H1 (cell line): ENCODE data around the gene ASPG. TPM values are rescaled to one million over a fixed set of nuclear protein-coding genes. Genes with fewer than 3 reads are reported as not detected.

Experiments
- CTCF ChIA-PET: fragments of 300-600 bp; sonication (Branson Sonifier 250); formaldehyde crosslinking; loops from one replicate; lab custom pipeline; 2021; ENCODE audit not compliant: partially characterized antibody; lab: Charles Lee
- POLR2A ChIA-PET: fragments of 300-600 bp; sonication (Branson Sonifier 250); formaldehyde crosslinking; loops from one replicate; lab custom pipeline; 2021; ENCODE audit warnings: inconsistent platforms; ENCODE audit not compliant: partially characterized antibody; lab: Charles Lee
- DNase-seq, 2 experiments: peaks; one replicate each; pipeline versions ENCODE4 v3.0.0 to v3.0.0-alpha.2; 2010 to 2022; ENCODE audit warnings: low spot score in 2 of 2, low read depth in 1 of 2, mixed read lengths in 1 of 2
- FAIRE-seq: peaks from 2 replicates; lab custom pipeline; 2011; peaks lifted over from hg19 to GRCh38; lab: Jason Lieb, UNC
- H2AFZ ChIP-seq: 2 replicates; pipeline ENCODE4 v1.8.1; 2012; ENCODE audit warnings: low read length, inconsistent platforms
- H2AK5ac ChIP-seq: 2 replicates; pipeline ENCODE4 v1.6.1; 2013; ENCODE audit warnings: low read depth, low read length
- H2BK120ac ChIP-seq: replicated peaks from 2 replicates; pipeline ENCODE3; 2013; ENCODE audit warnings: low read depth, low read length, inconsistent platforms
- H2BK12ac ChIP-seq: 2 replicates; pipeline ENCODE4 v1.6.1; 2013; ENCODE audit warnings: low read depth, low read length
- H2BK15ac ChIP-seq: 2 replicates; pipeline ENCODE4 v1.6.1; 2013; ENCODE audit warnings: low read length
- H2BK20ac ChIP-seq: 2 replicates; pipeline ENCODE4 v1.6.1; 2013; ENCODE audit warnings: low read length
- H2BK5ac ChIP-seq: 2 replicates; pipeline ENCODE4 v1.6.1; 2013; ENCODE audit warnings: low read depth, low read length
- H3K14ac ChIP-seq: 2 replicates; pipeline ENCODE4 v1.6.1; 2013; ENCODE audit warnings: inconsistent platforms; ENCODE audit not compliant: insufficient read length
- H3K18ac ChIP-seq: 2 replicates; pipeline ENCODE4 v1.6.1; 2013; ENCODE audit warnings: low read length; ENCODE audit errors: extremely low read depth
- H3K23ac ChIP-seq: 2 replicates; pipeline ENCODE4 v1.6.1; 2013; ENCODE audit warnings: inconsistent platforms; ENCODE audit not compliant: insufficient read length
- H3K23me2 ChIP-seq: 2 replicates; pipeline ENCODE4 v1.6.1; 2013; ENCODE audit warnings: low read depth, low read length
- H3K27ac ChIP-seq: 2 replicates; pipeline ENCODE4 v1.6.1; 2011; ENCODE audit warnings: low read depth, low read length, inconsistent platforms
- H3K27me3 ChIP-seq, 4 experiments: replicated peaks in 1 of 4; 1 replicate in 1 of 4; 2 replicates in 3 of 4; pipeline versions ENCODE4 v1.6.1 to v1.8.1; 2011 to 2013; ENCODE audit warnings: low read length in 3 of 4, mild to moderate bottlenecking in 3 of 4, inconsistent platforms in 2 of 4, mixed read lengths in 2 of 4, moderate library complexity in 1 of 4; ENCODE audit not compliant: control insufficient read depth in 3 of 4, insufficient read depth in 3 of 4; ENCODE audit errors: extremely low read depth in 1 of 4
- H3K36me3 ChIP-seq, 4 experiments: 2 replicates each; pipeline versions ENCODE4 v1.6.1 to v1.8.1; 2011 to 2013; ENCODE audit warnings: mild to moderate bottlenecking in 4 of 4, low read length in 3 of 4, moderate library complexity in 2 of 4, control low read depth in 1 of 4, inconsistent platforms in 1 of 4; ENCODE audit not compliant: insufficient read depth in 4 of 4, control insufficient read depth in 2 of 4
- H3K4ac ChIP-seq: replicated peaks from 2 replicates; pipeline ENCODE3; 2013; ENCODE audit warnings: low read length, low read depth, mixed read lengths, inconsistent platforms; ENCODE audit not compliant: insufficient read length
- H3K4me1 ChIP-seq, 4 experiments: replicated peaks in 1 of 4; 1 replicate in 1 of 4; 2 replicates in 3 of 4; pipeline versions ENCODE4 v1.6.1 to v1.8.1; 2011 to 2013; ENCODE audit warnings: low read length in 3 of 4, inconsistent platforms in 2 of 4, mixed read lengths in 1 of 4; ENCODE audit not compliant: insufficient read depth in 4 of 4, control insufficient read depth in 3 of 4
- H3K4me2 ChIP-seq, 2 experiments: 2 replicates each; pipeline versions ENCODE4 v1.6.1 to v1.8.1; 2011 to 2013; ENCODE audit warnings: low read depth in 2 of 2, low read length in 2 of 2, control low read depth in 1 of 2, inconsistent platforms in 1 of 2, mild to moderate bottlenecking in 1 of 2; ENCODE audit not compliant: insufficient read depth in 1 of 2
- H3K4me3 ChIP-seq, 4 experiments: fragments of 200-600, 300-600 bp in 1 of 4; sonication (generic), shearing (Covaris generic), sonication (Bioruptor Twin) in 1 of 4; 2 replicates each; pipeline versions ENCODE4 v1.5.1 to v1.8.1; 2011 to 2016; ENCODE audit warnings: low read length in 4 of 4, low read depth in 3 of 4, control low read depth in 2 of 4, inconsistent platforms in 2 of 4, mild to moderate bottlenecking in 2 of 4, mixed read lengths in 1 of 4, moderate library complexity in 1 of 4; ENCODE audit not compliant: insufficient read depth in 2 of 4; ENCODE audit errors: extremely low read depth in 1 of 4
- H3K56ac ChIP-seq: replicated peaks from 2 replicates; pipeline ENCODE3; 2013; ENCODE audit warnings: low read depth, mild to moderate bottlenecking, mixed read lengths, low read length, inconsistent platforms; ENCODE audit not compliant: insufficient read length
- H3K79me1 ChIP-seq: 2 replicates; pipeline ENCODE4 v1.6.1; 2013; ENCODE audit warnings: low read depth, low read length, control low read depth
- H3K79me2 ChIP-seq, 2 experiments: 2 replicates each; pipeline versions ENCODE4 v1.6.1 to v1.8.1; 2012 to 2013; ENCODE audit warnings: low read length in 2 of 2, mild to moderate bottlenecking in 2 of 2, inconsistent platforms in 1 of 2; ENCODE audit not compliant: insufficient read depth in 2 of 2, control insufficient read depth in 1 of 2
- H3K9ac ChIP-seq, 4 experiments: replicated peaks in 1 of 4; 1 replicate in 1 of 4; 2 replicates in 3 of 4; pipeline versions ENCODE4 v1.6.1 to v1.8.1; 2011 to 2013; ENCODE audit warnings: low read depth in 3 of 4, low read length in 3 of 4, control low read depth in 2 of 4, mild to moderate bottlenecking in 2 of 4, moderate library complexity in 2 of 4, inconsistent platforms in 1 of 4; ENCODE audit errors: extremely low read depth in 1 of 4
- H3K9me3 ChIP-seq, 2 experiments: 2 replicates each; pipeline versions ENCODE4 v1.6.1 to v1.8.1; 2012 to 2013; ENCODE audit warnings: mild to moderate bottlenecking in 2 of 2, moderate library complexity in 2 of 2, control low read depth in 1 of 2, inconsistent platforms in 1 of 2, low read depth in 1 of 2, low read length in 1 of 2, mixed read lengths in 1 of 2; ENCODE audit not compliant: insufficient read depth in 2 of 2
- H4K20me1 ChIP-seq, 2 experiments: replicated peaks in 1 of 2; 2 replicates each; pipeline versions ENCODE3 to v1.8.1; 2011 to 2013; ENCODE audit warnings: inconsistent platforms in 2 of 2, low read length in 2 of 2, mild to moderate bottlenecking in 1 of 2; ENCODE audit not compliant: insufficient read depth in 2 of 2, control insufficient read depth in 1 of 2
- H4K5ac ChIP-seq: 2 replicates; pipeline ENCODE4 v1.6.1; 2013; ENCODE audit warnings: low read length, low read depth, mixed read lengths, inconsistent platforms; ENCODE audit not compliant: insufficient read length
- H4K8ac ChIP-seq: 2 replicates; pipeline ENCODE4 v1.8.0; 2013; ENCODE audit warnings: mild to moderate bottlenecking, moderate library complexity, low read length, inconsistent platforms; ENCODE audit not compliant: insufficient read depth; ENCODE audit errors: extremely low read depth
- H4K91ac ChIP-seq: replicated peaks from 2 replicates; pipeline ENCODE3; 2013; ENCODE audit warnings: low read length, mixed read lengths, inconsistent platforms; ENCODE audit not compliant: insufficient read length
- EZH2 ChIP-seq: fragments of 200-600 bp; sonication (generic); IDR thresholded peaks from 2 replicates; pipeline ENCODE4 v1.7.1; 2012; ENCODE audit warnings: low read depth, mild to moderate bottlenecking, moderate library complexity, low read length, inconsistent platforms; ENCODE audit not compliant: severe bottlenecking
- JUND ChIP-seq: IDR thresholded peaks from 2 replicates; pipeline ENCODE4 v1.6.1; 2011; ENCODE audit warnings: mild to moderate bottlenecking, improper control_type of control experiment, low read length
- NANOG ChIP-seq: IDR thresholded peaks from 2 replicates; pipeline ENCODE4 v1.6.1; 2011; ENCODE audit warnings: low read length, low read depth, mild to moderate bottlenecking, inconsistent platforms; ENCODE audit not compliant: insufficient read depth, poor library complexity, severe bottlenecking
- PHF8 ChIP-seq: fragments of 200-600 bp; sonication (generic); conservative IDR thresholded peaks from 2 replicates; pipeline ENCODE4 v1.7.1; 2012; ENCODE audit warnings: low read depth, mild to moderate bottlenecking, inconsistent platforms, low read length, moderate library complexity
- SP4 ChIP-seq: IDR thresholded peaks from 2 replicates; pipeline ENCODE4 v1.6.1; 2012; ENCODE audit warnings: low read length, inconsistent platforms
- SUZ12 ChIP-seq: fragments of 200-600 bp; sonication (generic); IDR thresholded peaks from 2 replicates; pipeline ENCODE4 v1.6.1; 2012; ENCODE audit warnings: mild to moderate bottlenecking, inconsistent platforms, low read length, moderate library complexity, mixed read lengths
- WGBS, 2 experiments: shearing (Covaris generic) in 1 of 2; methylation state at CpG; one replicate each; pipeline versions ENCODE4 v1.1.6 to v1.1.7; 2013 to 2015; ENCODE audit warnings: low lambda C conversion rate in 2 of 2, mixed read lengths in 2 of 2, inconsistent platforms in 1 of 2, low coverage in 1 of 2, missing lambda C conversion rate in 1 of 2; ENCODE audit not compliant: insufficient replicate concordance in 2 of 2, insufficient coverage in 1 of 2, insufficient read length in 1 of 2; ENCODE audit errors: extremely low coverage in 1 of 2, missing lambda C conversion rate in 1 of 2; 5-methylcytosine and 5-hydroxymethylcytosine counted together
- polyA plus RNA-seq, 7 experiments: library from polyadenylated mRNA; depleted of rRNA in 3 of 7; stranded (reverse) in 5 of 7; unstranded in 2 of 7; fragments of >200 nt in 5 of 7; fragments of 200-250 nt in 2 of 7; gene quantifications; 1 replicate in 5 of 7; 2 replicates in 1 of 7; 4 replicates in 1 of 7; pipeline versions ENCODE4 v1.2.1 to v1.2.3, GENCODE V29; 2011 to 2013; ENCODE audit warnings: missing spikeins in 2 of 7, mixed read lengths in 2 of 7
- total RNA-seq: library from RNA; stranded (reverse); fragmentation: NEBNext Ultra II Directional; extraction: Animal tissue kit (Norgen Biotek cat#: 25700); gene quantifications from 2 replicates; pipeline ENCODE4 v1.2.1, GENCODE V29; 2021
- TF ChIP-seq, protein P1 (sequence below): IDR thresholded peaks from 2 replicates; pipeline ENCODE4 v1.6.1; 2012; ENCODE audit warnings: low read length, inconsistent platforms

Gene ASPG
- total and polyA plus RNA-seq, 2 of the 8 experiments (the other 6 are each of a cell fraction or from before 2014, with no cell fraction given), result 0.34 to 0.59 TPM

GRCh38 chr14:104138718-104139459 is 53.4 kb downstream of the ASPG start:
- H3K9ac ChIP-seq, result peak overlapping the region in 2 of 4 experiments; percentile 25 to 50; a peak in 2 of 7 replicates
- peaks cover 31% of the 10 kb centered on the region for H3K23me2 ChIP-seq
- H3K27me3 ChIP-seq, result peaks cover 21 to 35% (median 27%) of the 10 kb centered on the region in 4 experiments
- peak overlapping the region; percentile 6 for H2BK120ac ChIP-seq
- H3K14ac ChIP-seq, result no peak overlapping the region
- H3K4me2 ChIP-seq, result peak overlapping the region; percentile 83 to 88
- no peak overlapping the region for H2BK5ac ChIP-seq
- H2BK15ac ChIP-seq, result no peak overlapping the region
- no peaks in the 10 kb centered on the region for H3K9me3 ChIP-seq
- no peaks in the 10 kb centered on the region; a peak in 2 of 8 replicates for H3K36me3 ChIP-seq
- H3K4me3 ChIP-seq, result peak overlapping the region; percentile 61 to 88 (median 64)
- no peak overlapping the region for H4K5ac ChIP-seq
- CTCF ChIA-PET, result interaction anchor here (0.6 to 2.2 kb wide), 7 partner anchors 9 to 1252 kb away, joined by 3 to 8 read pairs (median 4); no protein-coding TSS in a partner anchor
- no peak overlapping the region for H2BK20ac ChIP-seq
- peak overlapping the region; percentile 60; the same call in 1 of the 2 replicates for H2BK12ac ChIP-seq
- FAIRE-seq (no peak), DNase-seq (peak in 1 of 2 experiments; percentile 69)
- H4K20me1 ChIP-seq, result peaks cover 16 to 29% of the 10 kb centered on the region in 2 experiments
- 3% methylated on average over 40 of the region's 73 CpGs; no CpG with 5 or more reads in 1 of the 2 experiments for WGBS, 2 experiments
- peak overlapping the region; percentile 19; the same call in 1 of the 2 replicates for H3K18ac ChIP-seq
- H3K56ac ChIP-seq, result peak overlapping the region; percentile 9
- peaks cover 0 to 44% (median 31%) of the 10 kb centered on the region in 4 experiments; a peak in 6 of 7 replicates for H3K4me1 ChIP-seq
- peaks cover 15 to 48% of the 10 kb centered on the region in 2 experiments; a peak in 3 of 4 replicates for H3K79me2 ChIP-seq
- H3K23ac ChIP-seq, result no peak overlapping the region
- no peak overlapping the region; the same call in 1 of the 2 replicates for H4K8ac ChIP-seq
- H4K91ac ChIP-seq, result peak overlapping the region; percentile 93
- H3K79me1 ChIP-seq, result peaks cover 11% of the 10 kb centered on the region
- no peak overlapping the region for H3K27ac ChIP-seq
- peak overlapping the region; percentile 85 for H3K4ac ChIP-seq
- H2AK5ac ChIP-seq, result no peak overlapping the region
- H2AFZ ChIP-seq, result no peak overlapping the region
- POLR2A ChIA-PET, result interaction anchor here (1.4 kb wide), 1 partner anchor 13 kb away, joined by 3 read pairs; no protein-coding TSS in a partner anchor
- peak; percentile 21; the same call in 1 of the 2 replicates for TF ChIP-seq SUZ12
- TF ChIP-seq PHF8, result 0 out of 2 replicates have a peak, but pooled peaks have one; percentile 36
- TF ChIP-seq EZH2, result peak; percentile 24
- TF ChIP-seq NANOG, result no peak
- TF ChIP-seq, protein P1, sequence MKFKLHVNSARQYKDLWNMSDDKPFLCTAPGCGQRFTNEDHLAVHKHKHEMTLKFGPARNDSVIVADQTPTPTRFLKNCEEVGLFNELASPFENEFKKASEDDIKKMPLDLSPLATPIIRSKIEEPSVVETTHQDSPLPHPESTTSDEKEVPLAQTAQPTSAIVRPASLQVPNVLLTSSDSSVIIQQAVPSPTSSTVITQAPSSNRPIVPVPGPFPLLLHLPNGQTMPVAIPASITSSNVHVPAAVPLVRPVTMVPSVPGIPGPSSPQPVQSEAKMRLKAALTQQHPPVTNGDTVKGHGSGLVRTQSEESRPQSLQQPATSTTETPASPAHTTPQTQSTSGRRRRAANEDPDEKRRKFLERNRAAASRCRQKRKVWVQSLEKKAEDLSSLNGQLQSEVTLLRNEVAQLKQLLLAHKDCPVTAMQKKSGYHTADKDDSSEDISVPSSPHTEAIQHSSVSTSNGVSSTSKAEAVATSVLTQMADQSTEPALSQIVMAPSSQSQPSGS, result no peak
- no peak for TF ChIP-seq SP4
- TF ChIP-seq JUND, result no peak
